Skeletal muscle satellite cell (primary cell): ENCODE data around the gene TCTA.
A peak's percentile ranks its signal among the peaks of the same experiment; 100 is the strongest.

Source experiments
- H3K27me3 ChIP-seq: 2 replicates; pipeline ENCODE4 v1.7.0; 2013; ENCODE audit warnings: low read length; ENCODE audit not compliant: control insufficient read depth, insufficient read depth
- H3K36me3 ChIP-seq: 2 replicates; pipeline ENCODE4 v1.7.0; 2013; ENCODE audit warnings: mild to moderate bottlenecking, control low read depth, low read length; ENCODE audit not compliant: insufficient read depth
- H3K4me1 ChIP-seq: 2 replicates; pipeline ENCODE4 v1.7.0; 2013; ENCODE audit warnings: low read length; ENCODE audit not compliant: control insufficient read depth, insufficient read depth
- H3K4me2 ChIP-seq: 2 replicates; pipeline ENCODE4 v1.7.0; 2013; ENCODE audit warnings: mild to moderate bottlenecking, low read length
- H3K4me3 ChIP-seq: 2 replicates; pipeline ENCODE4 v1.7.0; 2013; ENCODE audit warnings: low read length
- H3K9ac ChIP-seq: 2 replicates; pipeline ENCODE4 v1.7.0; 2013; ENCODE audit warnings: mild to moderate bottlenecking, low read depth, low read length, moderate library complexity
- H3K9me3 ChIP-seq: replicated peaks from 2 replicates; pipeline ENCODE4 v1.7.0; 2013; ENCODE audit warnings: mild to moderate bottlenecking, control low read depth, low read length

The TCTA gene

DNA sequence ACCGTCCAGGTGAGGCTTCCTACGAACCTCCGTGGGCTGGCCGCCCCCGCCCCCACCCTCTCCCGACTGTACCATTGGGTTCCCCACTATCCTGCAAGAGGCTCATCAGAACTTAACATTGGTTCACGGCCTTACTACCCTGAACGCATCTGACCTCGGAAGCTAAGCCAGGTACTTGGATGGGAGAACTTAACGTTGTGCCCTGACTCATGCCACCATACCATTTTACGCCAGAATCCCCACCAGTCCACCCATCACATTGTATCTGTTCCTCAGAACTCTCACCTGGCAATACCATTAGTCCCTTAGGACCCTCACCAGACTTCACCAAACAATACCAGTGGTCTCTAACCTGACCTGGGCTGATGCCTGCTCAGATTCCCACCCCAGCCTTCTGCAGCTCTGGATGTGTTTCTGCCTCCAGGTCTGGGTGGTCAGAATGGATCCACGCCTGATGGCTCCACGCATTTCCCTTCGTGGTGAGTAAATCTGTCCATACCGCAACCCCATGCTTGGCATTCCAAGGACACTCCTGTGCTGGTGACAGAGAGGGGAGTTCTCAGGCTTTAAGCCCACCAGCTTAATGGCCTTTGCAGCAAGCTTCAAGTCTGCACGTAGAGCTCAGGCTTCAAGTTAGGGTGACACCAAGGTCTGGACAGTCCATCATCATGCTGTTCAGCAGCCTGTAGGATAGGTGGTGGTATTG, 562 bp downstream of the TCTA start:
- Histone ChIP-seq H3K9me3 (no peaks in the 10 kb centered on the region), H3K4me3 (peak overlapping the region; percentile 83), H3K9ac (peak overlapping the region; percentile 97), H3K4me2 (peak overlapping the region; percentile 97), H3K4me1 (peaks cover 24% of the 10 kb centered on the region), H3K27me3 (no peaks in the 10 kb centered on the region), H3K36me3 (peaks cover 16% of the 10 kb centered on the region)

DNA sequence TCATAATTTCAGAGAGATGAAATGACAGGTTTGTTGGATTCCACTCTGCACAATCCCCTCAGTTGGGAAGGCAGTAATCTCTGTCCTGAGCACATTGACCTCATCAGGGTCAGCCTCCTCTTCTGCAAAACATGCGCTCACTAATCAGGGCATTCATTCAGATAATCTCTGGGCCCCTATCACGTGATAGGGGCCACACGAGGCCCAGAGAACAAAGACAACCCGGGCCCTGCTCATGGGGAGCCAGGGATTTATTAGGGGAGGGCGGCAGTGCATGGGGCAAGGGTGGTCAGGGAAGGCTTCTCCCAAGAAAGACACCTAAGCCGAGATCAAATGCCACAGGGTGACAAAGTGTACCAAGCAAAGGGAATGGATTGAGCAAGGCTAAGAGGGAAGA, 1.1 kb downstream of the TCTA start:
- Histone ChIP-seq H3K4me2 (peak overlapping the region; percentile 97), H3K36me3 (peaks cover 16% of the 10 kb centered on the region), H3K4me3 (peak overlapping the region; percentile 83), H3K4me1 (peaks cover 22% of the 10 kb centered on the region), H3K27me3 (no peaks in the 10 kb centered on the region), H3K9me3 (no peaks in the 10 kb centered on the region), H3K9ac (peak overlapping the region; percentile 97)

DNA sequence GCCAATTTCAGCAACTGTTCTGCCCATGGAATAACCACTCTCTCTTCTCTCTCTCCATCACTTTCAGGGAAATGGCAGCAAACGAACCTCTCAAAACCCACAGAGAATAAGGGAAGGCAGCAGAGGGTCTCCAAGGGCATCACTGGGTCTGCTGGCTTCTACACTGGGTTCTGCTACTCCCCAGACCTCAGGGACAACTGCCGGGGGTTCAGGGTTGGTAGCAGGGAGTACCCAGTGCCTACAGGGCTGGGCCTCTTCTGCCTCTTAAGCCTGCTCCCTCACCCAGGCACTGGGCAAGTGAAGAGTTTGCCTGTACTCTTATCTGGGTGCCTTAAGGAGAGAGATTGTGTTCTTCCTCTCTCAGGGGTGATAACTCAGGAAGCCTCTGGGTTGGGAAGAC, 2.5 kb downstream of the TCTA start:
- no peak overlapping the region for H3K9ac ChIP-seq
- H3K4me3 ChIP-seq = no peak overlapping the region
- H3K36me3 ChIP-seq = peaks cover 16% of the 10 kb centered on the region
- H3K27me3 ChIP-seq = no peaks in the 10 kb centered on the region
- no peak overlapping the region for H3K4me2 ChIP-seq
- H3K9me3 ChIP-seq = no peaks in the 10 kb centered on the region
- peaks cover 17% of the 10 kb centered on the region for H3K4me1 ChIP-seq

DNA sequence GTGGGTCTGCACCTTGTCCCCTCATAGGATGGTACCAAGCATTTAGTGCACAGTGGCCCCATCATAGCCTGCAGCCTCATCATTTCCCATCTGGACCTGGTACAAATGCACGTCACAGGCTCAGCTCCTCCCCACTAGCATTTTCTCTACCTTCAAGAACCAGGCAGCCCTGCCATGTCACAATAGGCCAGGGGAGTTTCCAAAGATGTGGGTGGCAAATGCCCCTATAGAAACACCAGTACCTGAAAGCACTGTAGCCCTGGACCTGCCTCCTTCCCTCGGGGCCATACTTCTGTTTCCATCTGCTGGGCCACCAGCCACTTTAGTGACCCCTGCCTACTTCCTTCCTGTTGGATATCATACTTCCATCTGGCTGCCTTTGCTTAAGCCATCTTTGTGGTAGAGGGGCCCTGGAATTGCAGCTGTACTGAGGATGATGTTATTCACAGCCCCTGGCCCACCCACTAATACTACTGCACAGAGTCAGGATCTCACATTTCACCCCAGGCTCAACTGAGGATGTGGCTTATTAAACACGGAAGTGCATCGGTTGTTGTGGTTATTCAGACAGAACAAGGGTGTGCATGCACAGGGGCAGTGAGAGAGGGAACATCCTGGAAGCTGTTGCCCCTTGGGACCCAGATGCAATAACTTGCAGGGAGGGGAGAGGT, 3.8 kb downstream of the TCTA start:
- Histone ChIP-seq H3K4me1 (peaks cover 19% of the 10 kb centered on the region), H3K36me3 (peaks cover 16% of the 10 kb centered on the region), H3K4me3 (no peak overlapping the region), H3K9me3 (no peaks in the 10 kb centered on the region), H3K4me2 (no peak overlapping the region), H3K27me3 (no peaks in the 10 kb centered on the region), H3K9ac (no peak overlapping the region)

DNA sequence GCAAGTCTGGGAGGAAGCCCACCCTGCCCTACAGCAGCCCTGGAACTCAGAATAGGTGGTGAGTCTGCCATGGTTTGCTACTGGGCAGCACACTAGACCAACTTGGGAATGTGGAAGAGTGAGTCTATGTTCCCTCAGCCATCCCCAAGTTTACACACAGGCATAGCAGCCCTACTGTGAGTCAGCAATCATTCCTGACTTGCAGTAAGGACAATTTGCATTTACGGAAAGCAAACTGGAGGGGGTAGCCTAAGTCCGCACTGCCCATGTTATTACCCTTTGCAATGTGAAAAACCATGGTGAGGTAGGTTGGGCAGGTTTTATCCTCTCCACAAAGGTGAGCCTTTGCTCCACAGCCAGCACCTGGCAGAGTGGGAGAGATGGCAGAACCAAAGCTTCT, 4.6 kb downstream of the TCTA start:
- no peak overlapping the region for H3K4me2 ChIP-seq
- no peak overlapping the region for H3K9ac ChIP-seq
- peaks cover 26% of the 10 kb centered on the region for H3K4me1 ChIP-seq
- no peak overlapping the region for H3K4me3 ChIP-seq
- H3K36me3 ChIP-seq = peaks cover 16% of the 10 kb centered on the region
- H3K27me3 ChIP-seq = no peaks in the 10 kb centered on the region
- H3K9me3 ChIP-seq = no peaks in the 10 kb centered on the region

- Histone ChIP-seq H3K9ac (no peak overlapping the region), H3K4me1 (peaks cover 26% of the 10 kb centered on the region), H3K27me3 (no peaks in the 10 kb centered on the region), H3K4me2 (no peak overlapping the region), H3K9me3 (no peaks in the 10 kb centered on the region), H3K4me3 (no peak overlapping the region), H3K36me3 (peaks cover 16% of the 10 kb centered on the region)
Observed at GRCh38 chr3:49417516-49418120, 5.4 kb downstream of the TCTA start.

DNA sequence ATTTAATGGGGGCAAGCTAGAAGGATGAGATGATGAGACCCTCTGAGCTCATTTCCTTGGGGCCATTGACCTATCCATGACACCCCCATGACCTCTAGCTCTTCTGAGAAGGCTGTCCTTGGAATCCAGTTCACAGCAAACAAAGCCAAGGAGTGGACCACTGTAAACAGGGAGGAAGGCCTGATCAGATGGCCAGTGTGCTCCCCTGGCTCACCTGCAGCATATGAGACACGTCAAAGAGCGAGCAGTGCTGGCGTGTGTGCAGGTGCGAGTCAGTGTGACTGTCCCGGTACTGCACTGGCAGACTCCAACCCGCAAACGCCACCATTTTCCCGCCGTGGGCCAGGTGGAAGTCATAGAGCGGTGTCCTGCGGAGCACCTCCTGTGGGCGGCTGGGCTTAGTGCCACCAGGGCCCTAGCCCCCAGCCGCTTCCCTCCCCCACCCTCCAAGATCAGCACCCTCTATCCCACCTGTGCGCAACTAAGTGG, 9.7 kb downstream of the TCTA start:
- H3K4me2 ChIP-seq = no peak overlapping the region
- H3K4me3 ChIP-seq = no peak overlapping the region
- peaks cover 14% of the 10 kb centered on the region for H3K4me1 ChIP-seq
- H3K27me3 ChIP-seq = no peaks in the 10 kb centered on the region
- H3K9ac ChIP-seq = no peak overlapping the region
- no peaks in the 10 kb centered on the region for H3K9me3 ChIP-seq
- no peaks in the 10 kb centered on the region for H3K36me3 ChIP-seq

GRCh38 chr3:49422379-49423248, 10.4 kb downstream of the TCTA start, which contains the start of gene AMT:
TSS of gene AMT (minus strand) at chr3:49422473. CDS start at chr3:49422450, 23 bp downstream.
- Histone ChIP-seq H3K4me3 (no peak within 1 kb of the TSS), H3K4me1 (peaks cover 14% of the 10 kb centered on the region), H3K36me3 (no peaks in the 10 kb centered on the region), H3K9ac (no peak within 1 kb of the TSS), H3K4me2 (no peak within 1 kb of the TSS), H3K27me3 (no peaks in the 10 kb centered on the region), H3K9me3 (no peaks in the 10 kb centered on the region)

DNA sequence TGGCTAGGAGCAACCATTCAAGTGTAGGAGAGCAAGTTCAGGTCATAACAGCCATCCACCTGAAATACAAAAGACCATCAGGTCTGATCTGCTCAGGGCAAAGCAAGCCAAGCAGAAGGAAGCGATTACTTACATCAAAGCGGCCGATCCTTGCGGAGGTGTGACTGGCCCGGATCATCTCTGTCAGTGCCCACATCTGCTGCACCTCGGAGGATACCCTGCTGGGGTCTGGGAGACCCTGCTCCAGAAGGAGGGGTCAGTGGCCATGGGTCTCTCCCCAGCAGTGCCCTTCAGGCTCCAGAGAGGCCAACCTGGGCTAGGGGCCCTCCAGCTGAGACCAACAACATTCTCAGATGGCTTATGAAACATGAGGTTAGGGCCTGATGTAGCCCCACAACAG, 12.6 kb downstream of the TCTA start:
- Histone ChIP-seq H3K4me2 (no peak overlapping the region), H3K36me3 (no peaks in the 10 kb centered on the region), H3K9ac (no peak overlapping the region), H3K27me3 (no peaks in the 10 kb centered on the region), H3K9me3 (no peaks in the 10 kb centered on the region), H3K4me3 (no peak overlapping the region), H3K4me1 (peaks cover 21% of the 10 kb centered on the region)

DNA sequence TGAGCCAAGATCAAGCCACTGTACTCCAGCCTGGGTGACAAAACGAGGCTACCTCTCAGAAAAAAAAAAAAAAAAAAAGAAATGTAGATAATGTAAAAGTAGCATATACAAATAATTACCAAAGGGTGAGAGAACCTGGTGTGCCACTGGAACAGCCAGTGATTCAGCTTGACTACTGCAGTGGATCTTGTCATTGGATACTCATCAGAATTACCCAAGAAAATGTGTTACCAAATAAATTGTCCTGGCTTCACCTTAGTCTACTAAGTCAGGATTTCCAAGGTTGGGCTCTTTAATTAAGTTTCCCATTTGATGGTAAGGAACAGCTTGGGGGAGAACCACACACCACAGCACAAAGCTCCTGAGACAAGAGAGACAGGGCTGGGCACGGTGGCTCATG, 15.4 kb downstream of the TCTA start:
- no peaks in the 10 kb centered on the region for H3K27me3 ChIP-seq
- peaks cover 8% of the 10 kb centered on the region for H3K4me1 ChIP-seq
- no peak overlapping the region for H3K4me2 ChIP-seq
- H3K9ac ChIP-seq = no peak overlapping the region
- no peak overlapping the region for H3K4me3 ChIP-seq
- no peaks in the 10 kb centered on the region for H3K36me3 ChIP-seq
- H3K9me3 ChIP-seq = no peaks in the 10 kb centered on the region

DNA sequence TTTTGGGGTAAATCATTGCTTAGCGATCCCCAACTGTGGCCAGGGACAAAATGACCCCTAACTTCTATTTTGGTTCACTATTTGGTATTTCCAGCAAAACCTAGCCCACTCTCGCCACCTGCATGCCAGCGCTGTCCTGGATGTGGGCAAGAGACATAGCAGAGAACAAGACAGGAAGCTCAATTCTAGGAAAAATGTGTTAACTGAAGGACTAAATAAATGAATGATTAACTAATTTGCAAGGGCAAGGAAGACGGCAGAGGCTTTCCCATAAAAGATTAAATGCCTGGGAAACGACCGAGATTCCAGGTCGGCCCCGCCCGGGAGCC, 16.5 kb downstream of the TCTA start:
- Histone ChIP-seq H3K4me1 (peaks cover 8% of the 10 kb centered on the region), H3K4me2 (peak overlapping the region; percentile 97), H3K36me3 (no peaks in the 10 kb centered on the region), H3K4me3 (peak overlapping the region; percentile 93), H3K27me3 (no peaks in the 10 kb centered on the region), H3K9me3 (no peaks in the 10 kb centered on the region), H3K9ac (peak overlapping the region; percentile 92)
